ENCODE results near the gene RIN3. TPM values are rescaled to one million over a fixed set of nuclear protein-coding genes. Genes with fewer than 3 reads are reported as not detected.

RIN3 gene
- total and polyA plus RNA-seq, 2 of the 4 experiments (the other 2 are of a cell fraction): 2.5 to 11.1 TPM

- DNase-seq: no peak
- Histone ChIP-seq H3K18ac (ENCODE audit: low read depth, low read length) (no peak overlapping the region), H3K56ac (ENCODE audit: extremely low read depth, insufficient read depth, low read length) (no peak overlapping the region), H3K9ac (ENCODE audit: low read depth, low read length) (no peak overlapping the region), H2AK5ac (ENCODE audit: low read depth, low read length) (no peak overlapping the region), H2AK9ac (replicated peaks; ENCODE audit: low read depth, low read length, poor library complexity) (no peak overlapping the region), H4K5ac (ENCODE audit: low read depth, low read length) (no peak overlapping the region), H4K91ac (ENCODE audit: insufficient read depth, low read depth, low read length) (no peak overlapping the region), H3K36me3 (ENCODE audit: control insufficient read depth, insufficient read depth, low read length) (peaks cover 6% of the 10 kb centered on the region), H3K14ac (replicated peaks; ENCODE audit: low read depth, low read length) (no peak overlapping the region), H4K8ac (ENCODE audit: low read depth in 2 of 2, low read length in 2 of 2) (no peak overlapping the region), H3K4me1 (ENCODE audit: control insufficient read depth, insufficient read depth, low read length) (peaks cover 14% of the 10 kb centered on the region), H2AFZ (replicated peaks; ENCODE audit: low read length, poor library complexity) (no peak overlapping the region), H2BK20ac (ENCODE audit: low read depth, low read length) (no peak overlapping the region), H3K4ac (ENCODE audit: low read depth, low read length) (no peak overlapping the region), H3K27ac (ENCODE audit: insufficient read depth, low read length) (no peak overlapping the region), H3K4me3 (ENCODE audit: insufficient read depth, low read depth, low read length) (no peak overlapping the region), H4K20me1 (ENCODE audit: insufficient read depth, low read length) (no peaks in the 10 kb centered on the region), H2BK120ac (ENCODE audit: low read depth, low read length) (no peak overlapping the region), H3K79me1 (ENCODE audit: low read depth in 1 of 2, low read length in 2 of 2) (peaks cover 14 to 44% of the 10 kb centered on the region in 2 experiments), H3K23ac (ENCODE audit: low read depth, low read length) (no peak overlapping the region), H3K4me2 (ENCODE audit: low read depth, low read length) (no peak overlapping the region), H3K9me3 (ENCODE audit: control insufficient read depth, insufficient read depth, low read length) (peaks cover 2% of the 10 kb centered on the region; the same call in 1 of the 2 replicates), H2BK15ac (ENCODE audit: low read depth, low read length) (no peak overlapping the region), H2BK5ac (ENCODE audit: low read depth, low read length, poor library complexity, severe bottlenecking) (no peak overlapping the region), H3K9me1 (ENCODE audit: insufficient read depth, low read length) (peaks cover 18% of the 10 kb centered on the region; the same call in 1 of the 2 replicates), H3K27me3 (ENCODE audit: control insufficient read depth, insufficient read depth, low read length) (no peaks in the 10 kb centered on the region)
- TF ChIP-seq CTCF (conservative IDR thresholded peaks at IDR 0.05; ENCODE audit: low read depth, low read length) (no peak), RFX5 (IDR thresholded peaks at IDR 0.05; ENCODE audit: low read depth, low read length) (no peak), FOS (IDR thresholded peaks at IDR 0.05; ENCODE audit: low read depth, low read length) (no peak)
- no CpG with 5 or more reads among the region's 3 CpGs for WGBS, 2 experiments (ENCODE audit: extremely low coverage in 2 of 2, insufficient read length in 1 of 2)
- dilution Hi-C loops (cut with HindIII; ENCODE audit: low sequenced_read_pairs, unreplicated experiment): no loop called here
- ATAC-seq (ENCODE audit: low read depth): no peak
- no TSS peak for BruUV-seq (replicated peaks)
- intact Hi-C loops (cut with micrococcal nuclease): no loop called here
- ChIA-PET POLR2A (ENCODE audit: unreplicated experiment) (no interaction called here), CTCF (no interaction called here)
- in situ Hi-C loops (cut with MboI; ENCODE audit: low sequenced_read_pairs): no loop called here
Observed at GRCh38 chr14:92607251-92607650, 93.7 kb downstream of the RIN3 start.
